Measurements from ENCODE around the gene MYD88.

DNA sequence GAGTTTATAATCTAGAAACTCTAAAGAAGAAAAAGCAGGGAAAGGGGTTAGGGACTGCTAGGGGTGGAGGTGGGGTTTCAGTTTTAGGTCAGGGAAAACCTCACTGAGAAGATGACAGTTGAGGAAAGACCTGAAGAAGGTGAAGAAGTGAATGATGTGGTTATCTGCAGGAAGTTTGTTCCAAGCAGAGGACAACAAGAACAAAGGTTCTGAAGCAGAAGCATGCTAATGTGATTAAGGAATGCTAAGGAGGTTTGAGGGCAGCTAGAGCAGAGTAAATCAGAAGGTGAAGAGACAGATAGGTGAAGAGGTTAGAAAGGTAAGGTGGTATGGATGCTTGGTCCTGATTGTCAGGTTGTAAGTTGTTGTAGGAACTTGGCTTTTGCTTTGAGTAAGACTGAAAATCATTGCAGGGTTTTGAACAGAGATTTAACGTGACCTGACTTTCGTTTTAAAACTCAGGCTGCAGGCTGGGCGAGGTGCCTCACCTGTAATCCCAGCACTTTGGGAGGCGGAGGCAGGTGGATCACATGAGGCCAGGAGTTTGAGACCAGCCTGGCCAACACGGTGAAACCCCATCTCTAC is 35.5 kb downstream of the MYD88 start:
- TF ChIP-seq, protein P1, sequence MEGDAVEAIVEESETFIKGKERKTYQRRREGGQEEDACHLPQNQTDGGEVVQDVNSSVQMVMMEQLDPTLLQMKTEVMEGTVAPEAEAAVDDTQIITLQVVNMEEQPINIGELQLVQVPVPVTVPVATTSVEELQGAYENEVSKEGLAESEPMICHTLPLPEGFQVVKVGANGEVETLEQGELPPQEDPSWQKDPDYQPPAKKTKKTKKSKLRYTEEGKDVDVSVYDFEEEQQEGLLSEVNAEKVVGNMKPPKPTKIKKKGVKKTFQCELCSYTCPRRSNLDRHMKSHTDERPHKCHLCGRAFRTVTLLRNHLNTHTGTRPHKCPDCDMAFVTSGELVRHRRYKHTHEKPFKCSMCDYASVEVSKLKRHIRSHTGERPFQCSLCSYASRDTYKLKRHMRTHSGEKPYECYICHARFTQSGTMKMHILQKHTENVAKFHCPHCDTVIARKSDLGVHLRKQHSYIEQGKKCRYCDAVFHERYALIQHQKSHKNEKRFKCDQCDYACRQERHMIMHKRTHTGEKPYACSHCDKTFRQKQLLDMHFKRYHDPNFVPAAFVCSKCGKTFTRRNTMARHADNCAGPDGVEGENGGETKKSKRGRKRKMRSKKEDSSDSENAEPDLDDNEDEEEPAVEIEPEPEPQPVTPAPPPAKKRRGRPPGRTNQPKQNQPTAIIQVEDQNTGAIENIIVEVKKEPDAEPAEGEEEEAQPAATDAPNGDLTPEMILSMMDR (IDR thresholded peaks at IDR 0.05): no peak
- no peak for TF ChIP-seq POLR2A (IDR thresholded peaks at IDR 0.05)
